SJCRH30 (cell line): ENCODE results near the gene WFDC10A. TPM values are rescaled to one million over a fixed set of nuclear protein-coding genes. Genes with fewer than 3 reads are reported as not detected.
"Not testable (repeated sequence)": the region's sequence is repeated elsewhere in the genome, so short reads cannot be mapped to it uniquely, and the experiment has no call there.

Experiments
- DNase-seq, 2 experiments: peaks; one replicate each; pipeline ENCODE4 v3.0.0-alpha.2; 2015 to 2020
- H3K27ac ChIP-seq: fragments of 250-450 bp; sonication (Bioruptor Pico); 2 replicates; pipeline ENCODE4 v1.5.1; 2020; ENCODE audit warnings: mild to moderate bottlenecking, moderate library complexity
- H3K27me3 ChIP-seq: fragments of 250-450 bp; sonication (Bioruptor Pico); 2 replicates; pipeline ENCODE4 v1.5.1; 2020; ENCODE audit warnings: mild to moderate bottlenecking, moderate library complexity
- H3K36me3 ChIP-seq: fragments of 250-450 bp; sonication (Bioruptor Pico); 2 replicates; pipeline ENCODE4 v1.5.1; 2020; ENCODE audit warnings: mild to moderate bottlenecking, moderate library complexity
- H3K4me1 ChIP-seq: fragments of 250-450 bp; sonication (Bioruptor Pico); 2 replicates; pipeline ENCODE4 v1.5.1; 2020; ENCODE audit warnings: mild to moderate bottlenecking, moderate library complexity
- H3K4me3 ChIP-seq: fragments of 250-450 bp; sonication (Bioruptor Pico); 2 replicates; pipeline ENCODE4 v1.5.1; 2020; ENCODE audit warnings: mild to moderate bottlenecking, moderate library complexity
- H3K9me3 ChIP-seq: fragments of 250-450 bp; sonication (Bioruptor Pico); replicated peaks from 2 replicates; pipeline ENCODE4 v1.5.1; 2020; ENCODE audit warnings: mild to moderate bottlenecking, moderate library complexity
- total RNA-seq: library from RNA; depleted of rRNA; stranded (reverse); fragments of >200 nt; shearing (Covaris generic); gene quantifications from 2 replicates; pipeline ENCODE4 v1.2.3, GENCODE V29; 2014

Gene WFDC10A
- total RNA-seq, 1 experiment from 2014 or later: not detected

DNA sequence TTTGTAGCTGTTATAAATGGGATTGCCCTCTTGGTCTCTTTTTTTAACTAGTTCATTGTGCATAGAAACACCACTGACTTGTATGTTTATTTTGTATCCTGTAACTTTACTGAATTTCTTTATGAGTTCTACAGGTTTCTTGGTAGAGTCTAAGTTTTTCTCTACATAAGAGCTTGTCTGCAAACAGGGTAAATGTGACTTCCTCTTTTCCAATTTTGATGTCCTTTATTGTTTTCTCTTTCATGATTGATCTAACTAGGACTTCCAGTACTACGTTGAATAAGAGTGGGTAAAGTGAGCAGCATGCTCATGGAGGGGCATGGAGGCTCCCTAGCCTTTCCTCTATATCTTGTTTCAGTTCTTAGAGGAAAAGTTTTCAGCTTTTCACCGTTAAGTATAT lies 3.0 kb upstream of the WFDC10A start:
- H3K4me1 ChIP-seq: no peaks in the 10 kb centered on the region
- peaks cover 3% of the 10 kb centered on the region; the same call in 1 of the 2 replicates for H3K9me3 ChIP-seq
- H3K27me3 ChIP-seq: 0 out of 2 replicates have a peak, but pooled peaks cover 2% of the 10 kb centered on the region
- no peak overlapping the region for H3K4me3 ChIP-seq
- DNase-seq: no peak
- no peak overlapping the region for H3K27ac ChIP-seq
- H3K36me3 ChIP-seq: no peaks in the 10 kb centered on the region

DNA sequence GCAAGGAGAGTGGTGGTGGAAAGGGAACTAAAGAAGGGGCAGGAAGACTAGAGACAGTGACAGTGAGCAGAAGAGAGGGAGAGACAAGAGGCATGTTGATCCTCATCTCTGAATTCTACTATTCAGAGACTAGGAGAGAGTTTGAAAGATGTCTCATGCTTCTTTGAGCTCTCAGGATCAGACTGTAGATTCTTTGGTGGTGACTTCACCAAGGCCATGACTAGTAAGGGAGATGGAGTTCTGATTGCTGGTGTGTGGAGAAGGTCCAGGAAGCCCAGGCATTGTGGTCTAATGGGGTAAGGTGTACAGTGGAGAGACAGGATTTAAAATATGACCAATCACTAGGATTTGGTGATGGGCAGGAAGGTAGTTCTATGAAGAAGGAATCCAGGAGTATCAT lies 832 bp downstream of the WFDC10A start:
- DNase-seq: no peak
- H3K36me3 ChIP-seq: no peaks in the 10 kb centered on the region
- H3K9me3 ChIP-seq: no peaks in the 10 kb centered on the region
- 0 out of 2 replicates have a peak, but pooled peaks cover 2% of the 10 kb centered on the region for H3K27me3 ChIP-seq
- H3K27ac ChIP-seq: no peak overlapping the region
- H3K4me1 ChIP-seq: no peaks in the 10 kb centered on the region
- no peak overlapping the region for H3K4me3 ChIP-seq

DNA sequence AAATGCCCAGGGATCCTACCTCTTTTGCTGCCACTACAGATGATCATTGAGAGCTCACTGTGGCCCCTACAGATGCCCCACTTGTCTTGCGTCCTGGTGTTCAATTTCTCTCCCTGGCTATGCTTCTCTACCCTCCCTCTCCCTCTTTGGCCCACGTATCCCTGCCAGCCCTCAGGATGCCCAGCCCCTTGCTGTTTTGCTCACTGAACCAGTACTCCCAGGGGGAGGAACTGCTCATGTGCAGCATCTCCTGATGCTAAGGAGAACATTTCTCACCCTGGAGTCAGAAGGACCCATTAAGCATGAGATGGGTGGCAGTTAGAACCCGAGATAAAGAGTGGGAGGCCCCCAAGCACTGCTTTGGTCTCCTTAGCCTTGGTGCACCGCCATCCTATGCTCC lies 1.6 kb downstream of the WFDC10A start, which contains the start of gene WFDC9:
WFDC9 (minus strand) TSS at position 101 of the 400 bp plus-strand sequence. CDS start 21,103 bp downstream, outside the sequence.
- no peaks in the 10 kb centered on the region for H3K4me1 ChIP-seq
- no peak for DNase-seq
- H3K27me3 ChIP-seq: 0 out of 2 replicates have a peak, but pooled peaks cover 2% of the 10 kb centered on the region
- H3K27ac ChIP-seq: no peak within 1 kb of the TSS
- H3K9me3 ChIP-seq: no peaks in the 10 kb centered on the region
- no peak within 1 kb of the TSS for H3K4me3 ChIP-seq
- H3K36me3 ChIP-seq: no peaks in the 10 kb centered on the region

- Histone ChIP-seq H3K36me3 (no peaks in the 10 kb centered on the region), H3K4me3 (no peak overlapping the region), H3K27me3 (no peaks in the 10 kb centered on the region), H3K4me1 (no peaks in the 10 kb centered on the region), H3K27ac (no peak overlapping the region), H3K9me3 (no peaks in the 10 kb centered on the region)
- no peak for DNase-seq
These were observed 7.0 kb downstream of the WFDC10A start for GRCh38 chr20:45636513-45636912.

- H3K4me1 ChIP-seq: no peaks in the 10 kb centered on the region
- no peak overlapping the region for H3K27ac ChIP-seq
- no peak for DNase-seq
- H3K36me3 ChIP-seq: no peaks in the 10 kb centered on the region
- no peak overlapping the region for H3K4me3 ChIP-seq
- H3K27me3 ChIP-seq: no peaks in the 10 kb centered on the region; the same call in 1 of the 2 replicates
- H3K9me3 ChIP-seq: no peaks in the 10 kb centered on the region
These were observed 10.1 kb downstream of the WFDC10A start for GRCh38 chr20:45639687-45640086.

DNA sequence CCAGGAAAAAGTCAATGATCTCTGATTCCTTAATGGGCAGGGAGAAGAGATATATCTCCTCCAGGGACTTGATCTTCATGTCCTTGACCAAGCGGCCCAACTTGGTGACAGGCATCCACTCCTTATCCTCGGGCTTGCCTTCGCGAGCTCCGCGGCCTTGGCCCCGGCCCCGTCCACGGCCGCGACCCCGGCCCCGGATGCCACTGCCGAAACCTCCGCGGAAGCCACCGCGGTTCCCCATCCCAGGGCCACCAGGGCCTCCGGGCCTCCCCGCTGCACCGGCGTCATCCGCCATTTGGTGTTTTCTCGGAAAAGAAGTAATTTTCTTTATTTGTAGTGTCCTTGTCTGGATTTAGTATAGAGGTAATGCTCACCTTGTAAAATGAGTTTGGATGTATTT lies 11.5 kb downstream of the WFDC10A start:
- H3K9me3 ChIP-seq, H3K36me3 ChIP-seq, H3K27ac ChIP-seq, DNase-seq, H3K4me3 ChIP-seq, H3K4me1 ChIP-seq, H3K27me3 ChIP-seq: not testable (repeated sequence)

GRCh38 chr20:45645869-45646268 lies 16.3 kb downstream of the WFDC10A start:
- not testable (repeated sequence) for H3K36me3 ChIP-seq, H3K9me3 ChIP-seq, H3K27me3 ChIP-seq, H3K4me3 ChIP-seq, DNase-seq, H3K4me1 ChIP-seq, H3K27ac ChIP-seq

DNA sequence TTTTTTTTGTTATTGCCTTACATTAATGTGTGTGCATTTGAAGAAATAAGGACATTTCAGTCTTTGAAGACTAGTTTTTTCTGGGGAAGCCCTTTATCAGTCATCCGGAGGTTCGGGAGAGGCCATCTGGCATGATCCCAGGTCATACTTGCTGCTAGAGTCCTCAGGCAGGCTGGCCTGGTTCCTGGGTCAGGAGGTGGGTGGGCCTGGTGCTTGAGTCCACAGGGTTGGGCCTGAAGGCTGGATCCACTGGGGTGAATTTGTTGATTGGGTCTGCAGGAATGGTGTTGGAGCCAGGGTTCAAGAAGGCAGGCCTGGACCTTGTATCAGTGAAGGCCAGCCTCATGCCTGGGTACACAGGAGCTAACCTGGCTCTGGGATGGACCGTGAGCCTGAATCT lies 17.3 kb downstream of the WFDC10A start:
- Histone ChIP-seq H3K9me3 (no peaks in the 10 kb centered on the region), H3K4me1 (no peaks in the 10 kb centered on the region), H3K27me3 (peaks cover 3% of the 10 kb centered on the region; the same call in 1 of the 2 replicates), H3K36me3 (no peaks in the 10 kb centered on the region), H3K27ac (no peak overlapping the region), H3K4me3 (no peak overlapping the region)
- DNase-seq: no peak

DNA sequence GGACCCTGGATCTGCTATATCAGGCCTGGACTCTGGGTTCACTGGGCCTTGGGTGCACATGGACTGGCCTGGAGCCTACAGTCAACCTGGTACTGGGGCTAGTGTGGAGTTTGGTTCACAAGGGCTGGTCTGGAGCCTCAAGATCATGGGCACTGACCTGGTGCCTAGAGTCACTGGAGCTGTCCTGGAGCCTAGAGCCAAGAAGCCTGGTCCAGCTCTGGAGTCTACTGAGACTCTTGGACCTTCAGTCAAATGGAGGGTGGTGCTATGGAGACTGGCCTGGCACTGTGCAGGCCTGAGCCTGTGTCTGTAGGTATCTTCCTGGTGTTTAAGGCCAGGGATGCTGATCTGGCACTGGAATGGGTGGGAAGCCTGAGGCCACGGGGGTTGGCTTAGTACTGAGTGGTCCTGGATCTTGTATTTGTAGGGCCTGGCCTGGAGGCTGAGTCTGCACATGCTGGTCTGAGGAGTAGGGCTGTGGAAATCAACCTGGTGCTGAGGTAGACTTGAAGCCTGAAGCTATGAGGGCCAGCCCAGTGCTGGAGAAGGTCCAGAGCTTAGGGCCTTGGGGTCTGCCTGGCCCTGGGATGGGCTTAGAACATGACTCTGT lies 18.0 kb downstream of the WFDC10A start:
- DNase-seq: no peak
- no peaks in the 10 kb centered on the region for H3K4me1 ChIP-seq
- no peak overlapping the region for H3K4me3 ChIP-seq
- H3K9me3 ChIP-seq: no peaks in the 10 kb centered on the region
- H3K36me3 ChIP-seq: no peaks in the 10 kb centered on the region
- no peak overlapping the region for H3K27ac ChIP-seq
- 0 out of 2 replicates have a peak, but pooled peaks cover 3% of the 10 kb centered on the region for H3K27me3 ChIP-seq

- H3K27me3 ChIP-seq: 0 out of 2 replicates have a peak, but pooled peaks cover 3% of the 10 kb centered on the region
- H3K4me3 ChIP-seq: no peak overlapping the region
- no peak for DNase-seq
These were observed 19.8 kb downstream of the WFDC10A start for GRCh38 chr20:45649312-45649863.

GRCh38 chr20:45651726-45652125 lies 22.2 kb downstream of the WFDC10A start:
- H3K9me3 ChIP-seq, DNase-seq, H3K4me3 ChIP-seq, H3K4me1 ChIP-seq, H3K36me3 ChIP-seq, H3K27ac ChIP-seq, H3K27me3 ChIP-seq: not testable (repeated sequence)

More at GRCh38 chr20:45649312-45649863, 19.8 kb downstream of the WFDC10A start:
- Histone ChIP-seq H3K9me3 (no peaks in the 10 kb centered on the region; the same call in 1 of the 2 replicates), H3K4me1 (no peaks in the 10 kb centered on the region), H3K36me3 (no peaks in the 10 kb centered on the region), H3K27ac (no peak overlapping the region)

DNA sequence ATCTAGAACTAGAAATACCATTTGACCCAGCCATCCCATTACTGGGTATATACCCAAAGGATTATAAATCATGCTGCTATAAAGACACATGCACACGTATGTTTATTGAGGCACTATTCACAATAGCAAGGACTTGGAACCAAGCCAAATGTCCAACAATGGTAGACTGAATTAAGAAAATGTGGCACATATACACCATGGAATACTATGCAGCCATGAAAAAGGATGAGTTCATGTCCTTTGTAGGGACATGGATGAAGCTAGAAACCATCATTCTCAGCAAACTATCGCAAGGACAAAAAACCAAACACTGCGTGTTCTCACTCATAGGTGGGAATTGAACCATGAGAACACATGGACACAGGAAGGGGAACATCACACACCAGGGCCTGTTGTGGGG lies 27.5 kb downstream of the WFDC10A start:
- H3K9me3 ChIP-seq: peaks cover 15% of the 10 kb centered on the region
- H3K4me3 ChIP-seq, H3K36me3 ChIP-seq, DNase-seq, H3K27ac ChIP-seq, H3K27me3 ChIP-seq, H3K4me1 ChIP-seq: not testable (repeated sequence)

DNA sequence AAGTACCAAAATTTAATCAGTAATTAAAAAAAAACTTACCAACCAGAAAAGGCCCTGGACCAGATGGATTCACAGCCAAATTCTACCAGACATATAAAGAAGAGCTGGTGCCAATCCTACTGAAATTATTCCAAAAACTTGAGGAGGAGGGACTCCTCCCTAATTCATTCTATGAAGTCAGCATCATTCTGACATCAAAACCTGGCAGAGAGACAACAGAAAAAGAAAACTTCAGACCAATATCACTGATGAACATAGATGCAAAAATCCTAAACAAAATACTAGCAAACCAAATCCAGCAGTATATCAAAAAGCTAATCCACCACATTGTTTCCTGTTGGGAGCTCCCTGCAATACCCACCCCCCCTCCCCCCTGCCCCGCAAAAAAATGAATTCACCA lies 40.6 kb downstream of the WFDC10A start, which contains the start of gene WFDC11:
WFDC11 (minus strand) TSS at position 101 of the 400 bp plus-strand sequence. CDS start 19,639 bp downstream, outside the sequence.
- Histone ChIP-seq H3K36me3 (no peaks in the 10 kb centered on the region), H3K4me1 (no peaks in the 10 kb centered on the region), H3K27me3 (no peaks in the 10 kb centered on the region), H3K27ac (no peak within 1 kb of the TSS), H3K9me3 (no peaks in the 10 kb centered on the region), H3K4me3 (no peak within 1 kb of the TSS)
- no peak for DNase-seq

- no peaks in the 10 kb centered on the region; the same call in 1 of the 2 replicates for H3K9me3 ChIP-seq
- no peak for DNase-seq
- no peaks in the 10 kb centered on the region for H3K27me3 ChIP-seq
These were observed 43.2 kb downstream of the WFDC10A start for GRCh38 chr20:45672765-45673164.

DNA sequence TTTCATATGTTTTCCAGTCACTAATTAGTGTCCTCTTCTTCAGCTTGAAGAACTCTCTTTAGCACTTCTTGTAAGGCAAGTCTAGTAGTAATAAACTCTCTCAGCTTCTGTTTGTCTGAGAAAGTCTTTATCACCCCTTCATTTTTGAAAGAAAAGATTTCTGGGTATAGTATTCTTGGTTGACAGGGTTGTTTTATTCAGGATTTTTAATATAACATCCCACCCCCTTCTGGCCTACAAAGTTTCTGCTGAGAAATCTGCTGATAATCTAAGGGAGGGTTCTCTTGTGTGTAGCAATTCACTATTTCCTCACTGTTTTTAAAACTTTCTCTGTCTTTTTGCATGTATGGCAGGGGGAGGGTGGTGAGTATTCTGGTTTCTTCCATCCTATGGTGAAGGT lies 50.1 kb downstream of the WFDC10A start:
- Histone ChIP-seq H3K9me3 (peaks cover 8% of the 10 kb centered on the region; the same call in 1 of the 2 replicates), H3K4me3 (no peak overlapping the region), H3K27me3 (no peaks in the 10 kb centered on the region), H3K36me3 (no peaks in the 10 kb centered on the region), H3K4me1 (no peaks in the 10 kb centered on the region), H3K27ac (no peak overlapping the region)
- DNase-seq: no peak

More at GRCh38 chr20:45672765-45673164, 43.2 kb downstream of the WFDC10A start:
- Histone ChIP-seq H3K4me3 (no peak overlapping the region), H3K27ac (no peak overlapping the region), H3K4me1 (no peaks in the 10 kb centered on the region), H3K36me3 (no peaks in the 10 kb centered on the region)
